Measurements from ENCODE around the gene IRF6.

Gene IRF6

GRCh38 chr1:209805875-209806760 lies at the start of gene IRF6:
Gene IRF6 (minus strand): TSS chr1:209806142. CDS start chr1:209801413, 4,729 bp downstream.
- peak within 1 kb of the TSS; percentile 85 for H3K4me3 Mint-ChIP-seq
- no peaks in the 10 kb centered on the region for H3K9me3 Mint-ChIP-seq (ENCODE audit: low read depth)
- no peaks in the 10 kb centered on the region for H3K36me3 Mint-ChIP-seq
- peak within 1 kb of the TSS; percentile 41 for H3K27ac Mint-ChIP-seq
- H3K27me3 Mint-ChIP-seq: peaks cover 4% of the 10 kb centered on the region
- H3K4me1 Mint-ChIP-seq (ENCODE audit: low read depth): peaks cover 10% of the 10 kb centered on the region

- Mint-ChIP-seq H3K9me3 (ENCODE audit: low read depth) (no peaks in the 10 kb centered on the region), H3K36me3 (peaks cover 14% of the 10 kb centered on the region), H3K27ac (no peak overlapping the region)
Observed at GRCh38 chr1:209855623-209856022, 49.7 kb upstream of the IRF6 start.

GRCh38 chr1:209855006-209855405 lies 49.1 kb upstream of the IRF6 start:
- Mint-ChIP-seq H3K27me3 (no peaks in the 10 kb centered on the region), H3K9me3 (ENCODE audit: low read depth) (no peaks in the 10 kb centered on the region), H3K4me3 (no peak overlapping the region), H3K27ac (peak overlapping the region; percentile 55), H3K36me3 (peaks cover 14% of the 10 kb centered on the region), H3K4me1 (ENCODE audit: low read depth) (peaks cover 6% of the 10 kb centered on the region)

More at GRCh38 chr1:209855623-209856022, 49.7 kb upstream of the IRF6 start:
- Mint-ChIP-seq H3K4me1 (ENCODE audit: low read depth) (peaks cover 6% of the 10 kb centered on the region), H3K4me3 (no peak overlapping the region), H3K27me3 (no peaks in the 10 kb centered on the region)

- H3K4me1 Mint-ChIP-seq (ENCODE audit: low read depth): peaks cover 6% of the 10 kb centered on the region
- no peaks in the 10 kb centered on the region for H3K27me3 Mint-ChIP-seq
- no peak overlapping the region for H3K4me3 Mint-ChIP-seq
- peak overlapping the region; percentile 22 for H3K27ac Mint-ChIP-seq
- peaks cover 14% of the 10 kb centered on the region for H3K36me3 Mint-ChIP-seq
- no peaks in the 10 kb centered on the region for H3K9me3 Mint-ChIP-seq (ENCODE audit: low read depth)
Observed at GRCh38 chr1:209854196-209854595, 48.3 kb upstream of the IRF6 start.

GRCh38 chr1:209853676-209854075 lies 47.7 kb upstream of the IRF6 start:
- H3K27ac Mint-ChIP-seq: peak overlapping the region; percentile 22
- no peak overlapping the region for H3K4me3 Mint-ChIP-seq
- H3K36me3 Mint-ChIP-seq: peaks cover 14% of the 10 kb centered on the region
- H3K27me3 Mint-ChIP-seq: no peaks in the 10 kb centered on the region
- H3K4me1 Mint-ChIP-seq (ENCODE audit: low read depth): peaks cover 6% of the 10 kb centered on the region
- no peaks in the 10 kb centered on the region for H3K9me3 Mint-ChIP-seq (ENCODE audit: low read depth)

GRCh38 chr1:209850342-209850979 lies 44.5 kb upstream of the IRF6 start:
- H3K9me3 Mint-ChIP-seq (ENCODE audit: low read depth): no peaks in the 10 kb centered on the region
- H3K4me3 Mint-ChIP-seq: no peak overlapping the region
- peaks cover 11% of the 10 kb centered on the region for H3K36me3 Mint-ChIP-seq
- peak overlapping the region; percentile 55 for H3K27ac Mint-ChIP-seq
- H3K4me1 Mint-ChIP-seq (ENCODE audit: low read depth): peaks cover 17% of the 10 kb centered on the region
- H3K27me3 Mint-ChIP-seq: no peaks in the 10 kb centered on the region

- Mint-ChIP-seq H3K4me1 (ENCODE audit: low read depth) (peaks cover 12% of the 10 kb centered on the region), H3K27ac (no peak overlapping the region)
Observed at GRCh38 chr1:209849388-209849787, 43.4 kb upstream of the IRF6 start.

GRCh38 chr1:209845408-209845725 lies 39.4 kb upstream of the IRF6 start:
- Mint-ChIP-seq H3K4me1 (ENCODE audit: low read depth) (peaks cover 22% of the 10 kb centered on the region), H3K27me3 (no peaks in the 10 kb centered on the region), H3K27ac (no peak overlapping the region), H3K9me3 (ENCODE audit: low read depth) (no peaks in the 10 kb centered on the region), H3K4me3 (no peak overlapping the region), H3K36me3 (peaks cover 7% of the 10 kb centered on the region)

More at GRCh38 chr1:209849388-209849787, 43.4 kb upstream of the IRF6 start:
- Mint-ChIP-seq H3K27me3 (no peaks in the 10 kb centered on the region), H3K36me3 (peaks cover 9% of the 10 kb centered on the region), H3K4me3 (no peak overlapping the region), H3K9me3 (ENCODE audit: low read depth) (no peaks in the 10 kb centered on the region)

- H3K36me3 Mint-ChIP-seq: peaks cover 8% of the 10 kb centered on the region
- no peak overlapping the region for H3K4me3 Mint-ChIP-seq
- H3K27ac Mint-ChIP-seq: no peak overlapping the region
Observed at GRCh38 chr1:209844695-209845407, 38.9 kb upstream of the IRF6 start.

GRCh38 chr1:209840611-209841010 lies 34.7 kb upstream of the IRF6 start:
- Mint-ChIP-seq H3K4me3 (peak overlapping the region; percentile 63), H3K36me3 (peaks cover 13% of the 10 kb centered on the region), H3K9me3 (ENCODE audit: low read depth) (no peaks in the 10 kb centered on the region), H3K27me3 (no peaks in the 10 kb centered on the region), H3K27ac (peak overlapping the region; percentile 94), H3K4me1 (ENCODE audit: low read depth) (peaks cover 46% of the 10 kb centered on the region)

More at GRCh38 chr1:209844695-209845407, 38.9 kb upstream of the IRF6 start:
- Mint-ChIP-seq H3K9me3 (ENCODE audit: low read depth) (no peaks in the 10 kb centered on the region), H3K27me3 (no peaks in the 10 kb centered on the region), H3K4me1 (ENCODE audit: low read depth) (peaks cover 28% of the 10 kb centered on the region)

GRCh38 chr1:209839875-209840546 lies 34.1 kb upstream of the IRF6 start:
- H3K9me3 Mint-ChIP-seq (ENCODE audit: low read depth): no peaks in the 10 kb centered on the region
- H3K27me3 Mint-ChIP-seq: no peaks in the 10 kb centered on the region
- peak overlapping the region; percentile 94 for H3K27ac Mint-ChIP-seq
- H3K4me3 Mint-ChIP-seq: peak overlapping the region; percentile 63
- H3K36me3 Mint-ChIP-seq: peaks cover 16% of the 10 kb centered on the region
- peaks cover 49% of the 10 kb centered on the region for H3K4me1 Mint-ChIP-seq (ENCODE audit: low read depth)

GRCh38 chr1:209838537-209838936 lies 32.6 kb upstream of the IRF6 start:
- no peaks in the 10 kb centered on the region for H3K9me3 Mint-ChIP-seq (ENCODE audit: low read depth)
- no peaks in the 10 kb centered on the region for H3K27me3 Mint-ChIP-seq
- H3K4me1 Mint-ChIP-seq (ENCODE audit: low read depth): peaks cover 62% of the 10 kb centered on the region
- H3K27ac Mint-ChIP-seq: peak overlapping the region; percentile 72
- peaks cover 23% of the 10 kb centered on the region for H3K36me3 Mint-ChIP-seq
- no peak overlapping the region for H3K4me3 Mint-ChIP-seq

- Mint-ChIP-seq H3K27me3 (no peaks in the 10 kb centered on the region), H3K4me3 (no peak overlapping the region), H3K36me3 (peaks cover 22% of the 10 kb centered on the region), H3K27ac (no peak overlapping the region), H3K4me1 (ENCODE audit: low read depth) (peaks cover 62% of the 10 kb centered on the region), H3K9me3 (ENCODE audit: low read depth) (no peaks in the 10 kb centered on the region)
Observed at GRCh38 chr1:209837671-209838070, 31.7 kb upstream of the IRF6 start.

- Mint-ChIP-seq H3K27me3 (no peaks in the 10 kb centered on the region), H3K36me3 (peaks cover 29% of the 10 kb centered on the region), H3K4me1 (ENCODE audit: low read depth) (peaks cover 69% of the 10 kb centered on the region), H3K4me3 (peak overlapping the region; percentile 15), H3K27ac (peak overlapping the region; percentile 75), H3K9me3 (ENCODE audit: low read depth) (no peaks in the 10 kb centered on the region)
Observed at GRCh38 chr1:209835782-209836298, 29.9 kb upstream of the IRF6 start.
